PC-9 (cell line): ENCODE results near the gene WDR26.

Experiments used
- EZH2 ChIP-seq: fragments of 200-600 bp; sonication (generic); IDR thresholded peaks from 2 replicates; pipeline ENCODE4 v1.8.0; 2017; ENCODE audit warnings: antibody characterized with exemption, low read depth
- TF ChIP-seq, protein P1 (sequence below): fragments of 200-600 bp; sonication (generic); conservative IDR thresholded peaks from 2 replicates; pipeline ENCODE4 v1.6.1; 2017; ENCODE audit warnings: mixed run types, antibody characterized with exemption, mild to moderate bottlenecking, moderate library complexity

DNA sequence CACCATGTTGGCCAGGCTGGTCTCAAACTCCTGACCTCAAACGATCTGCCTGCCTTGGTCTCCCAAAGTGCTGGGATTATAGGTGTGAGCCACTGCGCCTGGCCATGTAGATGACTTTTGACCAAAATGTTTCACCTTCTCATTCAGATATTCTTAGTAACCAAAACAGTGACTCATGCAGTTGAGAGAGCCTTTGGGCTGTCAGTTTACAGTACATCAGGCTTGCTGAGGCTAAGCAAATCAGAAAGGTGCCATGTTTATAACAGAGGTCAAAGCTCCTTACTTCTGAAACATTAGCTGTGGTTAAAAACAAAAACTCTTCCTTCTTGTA, 57.0 kb downstream of the WDR26 start:
- TF ChIP-seq, protein P1, sequence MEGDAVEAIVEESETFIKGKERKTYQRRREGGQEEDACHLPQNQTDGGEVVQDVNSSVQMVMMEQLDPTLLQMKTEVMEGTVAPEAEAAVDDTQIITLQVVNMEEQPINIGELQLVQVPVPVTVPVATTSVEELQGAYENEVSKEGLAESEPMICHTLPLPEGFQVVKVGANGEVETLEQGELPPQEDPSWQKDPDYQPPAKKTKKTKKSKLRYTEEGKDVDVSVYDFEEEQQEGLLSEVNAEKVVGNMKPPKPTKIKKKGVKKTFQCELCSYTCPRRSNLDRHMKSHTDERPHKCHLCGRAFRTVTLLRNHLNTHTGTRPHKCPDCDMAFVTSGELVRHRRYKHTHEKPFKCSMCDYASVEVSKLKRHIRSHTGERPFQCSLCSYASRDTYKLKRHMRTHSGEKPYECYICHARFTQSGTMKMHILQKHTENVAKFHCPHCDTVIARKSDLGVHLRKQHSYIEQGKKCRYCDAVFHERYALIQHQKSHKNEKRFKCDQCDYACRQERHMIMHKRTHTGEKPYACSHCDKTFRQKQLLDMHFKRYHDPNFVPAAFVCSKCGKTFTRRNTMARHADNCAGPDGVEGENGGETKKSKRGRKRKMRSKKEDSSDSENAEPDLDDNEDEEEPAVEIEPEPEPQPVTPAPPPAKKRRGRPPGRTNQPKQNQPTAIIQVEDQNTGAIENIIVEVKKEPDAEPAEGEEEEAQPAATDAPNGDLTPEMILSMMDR = no peak
- TF ChIP-seq EZH2 = no peak
